ENCODE measurements around the gene ATXN7. TPM values are rescaled to one million over a fixed set of nuclear protein-coding genes. Genes with fewer than 3 reads are reported as not detected.

The ATXN7 gene
- total and polyA plus RNA-seq, 10 of the 15 experiments (the other 5 are each of a cell fraction or from before 2014, with no cell fraction given), result 0.83 to 24.6 (median 8.5) TPM

- TF ChIP-seq, protein P1, sequence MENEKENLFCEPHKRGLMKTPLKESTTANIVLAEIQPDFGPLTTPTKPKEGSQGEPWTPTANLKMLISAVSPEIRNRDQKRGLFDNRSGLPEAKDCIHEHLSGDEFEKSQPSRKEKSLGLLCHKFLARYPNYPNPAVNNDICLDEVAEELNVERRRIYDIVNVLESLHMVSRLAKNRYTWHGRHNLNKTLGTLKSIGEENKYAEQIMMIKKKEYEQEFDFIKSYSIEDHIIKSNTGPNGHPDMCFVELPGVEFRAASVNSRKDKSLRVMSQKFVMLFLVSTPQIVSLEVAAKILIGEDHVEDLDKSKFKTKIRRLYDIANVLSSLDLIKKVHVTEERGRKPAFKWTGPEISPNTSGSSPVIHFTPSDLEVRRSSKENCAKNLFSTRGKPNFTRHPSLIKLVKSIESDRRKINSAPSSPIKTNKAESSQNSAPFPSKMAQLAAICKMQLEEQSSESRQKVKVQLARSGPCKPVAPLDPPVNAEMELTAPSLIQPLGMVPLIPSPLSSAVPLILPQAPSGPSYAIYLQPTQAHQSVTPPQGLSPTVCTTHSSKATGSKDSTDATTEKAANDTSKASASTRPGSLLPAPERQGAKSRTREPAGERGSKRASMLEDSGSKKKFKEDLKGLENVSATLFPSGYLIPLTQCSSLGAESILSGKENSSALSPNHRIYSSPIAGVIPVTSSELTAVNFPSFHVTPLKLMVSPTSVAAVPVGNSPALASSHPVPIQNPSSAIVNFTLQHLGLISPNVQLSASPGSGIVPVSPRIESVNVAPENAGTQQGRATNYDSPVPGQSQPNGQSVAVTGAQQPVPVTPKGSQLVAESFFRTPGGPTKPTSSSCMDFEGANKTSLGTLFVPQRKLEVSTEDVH (IDR thresholded peaks at IDR 0.05; ENCODE audit: low read depth, partially characterized antibody), result no peak
- TF ChIP-seq NR2C1 (IDR thresholded peaks at IDR 0.05), result no peak
- 0 out of 2 replicates have a peak, but pooled peaks have one; percentile 22 for TF ChIP-seq PAX5 (IDR thresholded peaks at IDR 0.05; ENCODE audit: borderline replicate concordance, low read depth, low read length)
- TF ChIP-seq IKZF2 (IDR thresholded peaks at IDR 0.05), result 0 out of 4 replicates have a peak, but pooled peaks of 1 of the 2 experiments have one; percentile 25
- TF ChIP-seq ATF7 (IDR thresholded peaks at IDR 0.05; ENCODE audit: low read depth), result no peak
- TF ChIP-seq MEF2B (IDR thresholded peaks at IDR 0.05; ENCODE audit: partially characterized antibody, poor library complexity, severe bottlenecking), result peak; percentile 36
- TF ChIP-seq SREBF2 (IDR thresholded peaks at IDR 0.05; ENCODE audit: low read length), result no peak
- peak; percentile 43 to 69; a peak in 3 of 4 replicates for TF ChIP-seq BHLHE40 (IDR thresholded peaks at IDR 0.05; ENCODE audit: borderline replicate concordance in 1 of 2, low read depth in 2 of 2, low read length in 1 of 2)
- no peak for TF ChIP-seq MEF2A (IDR thresholded peaks at IDR 0.05; ENCODE audit: insufficient read depth, low read depth, low read length)
- peak; percentile 84 for TF ChIP-seq RELA (IDR thresholded peaks at IDR 0.05; ENCODE audit: borderline replicate concordance, partially characterized antibody)
- no peak; the same call in 1 of the 2 replicates for TF ChIP-seq TBL1XR1 (IDR thresholded peaks at IDR 0.05; ENCODE audit: low read depth, low read length)
- TF ChIP-seq NFYB (IDR thresholded peaks at IDR 0.05; ENCODE audit: insufficient read depth, low read depth, low read length), result no peak
- TF ChIP-seq NFIC (IDR thresholded peaks at IDR 0.05; ENCODE audit: low read depth, low read length), result no peak
- no peak for TF ChIP-seq ZNF622 (IDR thresholded peaks at IDR 0.05)
- TF ChIP-seq CEBPB (IDR thresholded peaks at IDR 0.05; ENCODE audit: borderline replicate concordance in 1 of 2, low read depth in 2 of 2, low read length in 2 of 2), result no peak
- TF ChIP-seq, protein P2, sequence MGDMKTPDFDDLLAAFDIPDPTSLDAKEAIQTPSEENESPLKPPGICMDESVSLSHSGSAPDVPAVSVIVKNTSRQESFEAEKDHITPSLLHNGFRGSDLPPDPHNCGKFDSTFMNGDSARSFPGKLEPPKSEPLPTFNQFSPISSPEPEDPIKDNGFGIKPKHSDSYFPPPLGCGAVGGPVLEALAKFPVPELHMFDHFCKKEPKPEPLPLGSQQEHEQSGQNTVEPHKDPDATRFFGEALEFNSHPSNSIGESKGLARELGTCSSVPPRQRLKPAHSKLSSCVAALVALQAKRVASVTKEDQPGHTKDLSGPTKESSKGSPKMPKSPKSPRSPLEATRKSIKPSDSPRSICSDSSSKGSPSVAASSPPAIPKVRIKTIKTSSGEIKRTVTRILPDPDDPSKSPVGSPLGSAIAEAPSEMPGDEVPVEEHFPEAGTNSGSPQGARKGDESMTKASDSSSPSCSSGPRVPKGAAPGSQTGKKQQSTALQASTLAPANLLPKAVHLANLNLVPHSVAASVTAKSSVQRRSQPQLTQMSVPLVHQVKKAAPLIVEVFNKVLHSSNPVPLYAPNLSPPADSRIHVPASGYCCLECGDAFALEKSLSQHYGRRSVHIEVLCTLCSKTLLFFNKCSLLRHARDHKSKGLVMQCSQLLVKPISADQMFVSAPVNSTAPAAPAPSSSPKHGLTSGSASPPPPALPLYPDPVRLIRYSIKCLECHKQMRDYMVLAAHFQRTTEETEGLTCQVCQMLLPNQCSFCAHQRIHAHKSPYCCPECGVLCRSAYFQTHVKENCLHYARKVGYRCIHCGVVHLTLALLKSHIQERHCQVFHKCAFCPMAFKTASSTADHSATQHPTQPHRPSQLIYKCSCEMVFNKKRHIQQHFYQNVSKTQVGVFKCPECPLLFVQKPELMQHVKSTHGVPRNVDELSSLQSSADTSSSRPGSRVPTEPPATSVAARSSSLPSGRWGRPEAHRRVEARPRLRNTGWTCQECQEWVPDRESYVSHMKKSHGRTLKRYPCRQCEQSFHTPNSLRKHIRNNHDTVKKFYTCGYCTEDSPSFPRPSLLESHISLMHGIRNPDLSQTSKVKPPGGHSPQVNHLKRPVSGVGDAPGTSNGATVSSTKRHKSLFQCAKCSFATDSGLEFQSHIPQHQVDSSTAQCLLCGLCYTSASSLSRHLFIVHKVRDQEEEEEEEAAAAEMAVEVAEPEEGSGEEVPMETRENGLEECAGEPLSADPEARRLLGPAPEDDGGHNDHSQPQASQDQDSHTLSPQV (IDR thresholded peaks at IDR 0.05), result peak; percentile 82; the same call in 1 of the 2 replicates
- peak; percentile 69 for TF ChIP-seq KLF5 (IDR thresholded peaks at IDR 0.05; ENCODE audit: partially characterized antibody)
- TF ChIP-seq RCOR1 (conservative IDR thresholded peaks at IDR 0.05; ENCODE audit: low read depth, low read length), result no peak
- TF ChIP-seq, protein P3, sequence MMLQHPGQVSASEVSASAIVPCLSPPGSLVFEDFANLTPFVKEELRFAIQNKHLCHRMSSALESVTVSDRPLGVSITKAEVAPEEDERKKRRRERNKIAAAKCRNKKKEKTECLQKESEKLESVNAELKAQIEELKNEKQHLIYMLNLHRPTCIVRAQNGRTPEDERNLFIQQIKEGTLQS (IDR thresholded peaks at IDR 0.05; ENCODE audit: borderline replicate concordance, extremely low read depth, low read depth, low read length), result peak; percentile 62; the same call in 1 of the 2 replicates
- no peak for TF ChIP-seq SUPT20H (IDR thresholded peaks at IDR 0.05; ENCODE audit: borderline replicate concordance, control insufficient read depth, low read depth, low read length)
- TF ChIP-seq GATAD2B (conservative IDR thresholded peaks at IDR 0.05; ENCODE audit: low read depth), result peak; percentile 79
- no peak for TF ChIP-seq ZNF217 (IDR thresholded peaks at IDR 0.05)
- TF ChIP-seq FOXK2 (IDR thresholded peaks at IDR 0.05), result no peak; the same call in 1 of the 2 replicates
- TF ChIP-seq BRCA1 (IDR thresholded peaks at IDR 0.05; ENCODE audit: low read depth, low read length), result no peak
These were observed 159.7 kb downstream of the ATXN7 start, which contains the start of gene PSMD6 (continued) for GRCh38 chr3:64023187-64023860.

All from GM12878 (cell line).